AG04449 (cell line): ENCODE results near the gene ZNF486.
"Not testable (repeated sequence)": the region's sequence is repeated elsewhere in the genome, so short reads cannot be mapped to it uniquely, and the experiment has no call there.

ENCODE experiments used
- CTCF ChIA-PET: fragments of 350-600 bp; formaldehyde crosslinking; extraction: SDS; loops from one replicate; lab custom pipeline; 2021; ENCODE audit warnings: antibody characterized with exemption; lab: Yijun Ruan, JAX
- POLR2A ChIA-PET: fragments of 400-600, 350-600 bp; formaldehyde crosslinking; extraction: SDS; loops from one replicate; lab custom pipeline; 2020; ENCODE audit warnings: antibody characterized with exemption, inconsistent platforms; lab: Yijun Ruan, JAX
- DNase-seq: peaks from one replicate; pipeline ENCODE4 v3.0.0-alpha.2; 2010; ENCODE audit warnings: low read depth, low spot score
- H3K4me3 ChIP-seq: 2 replicates; pipeline ENCODE4 v1.5.1; 2011; ENCODE audit warnings: low read depth, mild to moderate bottlenecking, control low read depth, low read length
- TF ChIP-seq, protein P1 (sequence below): IDR thresholded peaks from one replicate; pipeline ENCODE4 v1.5.1; 2011; ENCODE audit warnings: mild to moderate bottlenecking, moderate library complexity, low read length, control low read depth, inconsistent platforms; ENCODE audit not compliant: insufficient read depth; ENCODE audit errors: missing control alignments

The ZNF486 gene

DNA sequence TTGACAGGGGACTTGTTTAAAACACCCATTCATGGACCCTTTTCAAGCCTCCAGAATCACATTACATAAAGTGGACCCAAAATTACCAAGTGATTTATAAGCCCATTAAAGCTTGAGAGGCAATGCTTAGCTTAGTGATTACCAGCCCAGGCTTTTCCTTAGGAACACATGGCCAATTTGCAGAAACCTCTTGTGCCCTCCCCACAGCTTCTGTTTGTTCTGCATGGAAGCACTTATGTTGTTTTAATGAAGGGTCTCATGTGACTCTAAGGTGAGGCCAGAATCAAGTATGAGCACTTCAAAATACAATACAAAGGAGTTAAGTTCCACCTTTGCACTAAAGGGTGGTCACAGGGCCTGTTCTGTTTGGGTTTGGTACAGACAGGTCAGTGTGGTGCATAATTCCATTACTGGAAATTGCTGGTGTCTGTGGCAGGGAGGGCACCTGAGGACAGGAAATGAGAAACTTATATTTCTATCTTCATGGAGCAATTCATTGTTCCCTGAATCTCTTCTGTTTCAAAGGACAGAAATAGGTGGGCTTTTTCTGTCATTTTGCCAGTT, 15.3 kb downstream of the ZNF486 start:
- H3K4me3 ChIP-seq, result no peak overlapping the region
- TF ChIP-seq, protein P1, sequence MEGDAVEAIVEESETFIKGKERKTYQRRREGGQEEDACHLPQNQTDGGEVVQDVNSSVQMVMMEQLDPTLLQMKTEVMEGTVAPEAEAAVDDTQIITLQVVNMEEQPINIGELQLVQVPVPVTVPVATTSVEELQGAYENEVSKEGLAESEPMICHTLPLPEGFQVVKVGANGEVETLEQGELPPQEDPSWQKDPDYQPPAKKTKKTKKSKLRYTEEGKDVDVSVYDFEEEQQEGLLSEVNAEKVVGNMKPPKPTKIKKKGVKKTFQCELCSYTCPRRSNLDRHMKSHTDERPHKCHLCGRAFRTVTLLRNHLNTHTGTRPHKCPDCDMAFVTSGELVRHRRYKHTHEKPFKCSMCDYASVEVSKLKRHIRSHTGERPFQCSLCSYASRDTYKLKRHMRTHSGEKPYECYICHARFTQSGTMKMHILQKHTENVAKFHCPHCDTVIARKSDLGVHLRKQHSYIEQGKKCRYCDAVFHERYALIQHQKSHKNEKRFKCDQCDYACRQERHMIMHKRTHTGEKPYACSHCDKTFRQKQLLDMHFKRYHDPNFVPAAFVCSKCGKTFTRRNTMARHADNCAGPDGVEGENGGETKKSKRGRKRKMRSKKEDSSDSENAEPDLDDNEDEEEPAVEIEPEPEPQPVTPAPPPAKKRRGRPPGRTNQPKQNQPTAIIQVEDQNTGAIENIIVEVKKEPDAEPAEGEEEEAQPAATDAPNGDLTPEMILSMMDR, result no peak
- DNase-seq, result no peak
- POLR2A ChIA-PET, result no interaction called here
- CTCF ChIA-PET, result no interaction called here

DNA sequence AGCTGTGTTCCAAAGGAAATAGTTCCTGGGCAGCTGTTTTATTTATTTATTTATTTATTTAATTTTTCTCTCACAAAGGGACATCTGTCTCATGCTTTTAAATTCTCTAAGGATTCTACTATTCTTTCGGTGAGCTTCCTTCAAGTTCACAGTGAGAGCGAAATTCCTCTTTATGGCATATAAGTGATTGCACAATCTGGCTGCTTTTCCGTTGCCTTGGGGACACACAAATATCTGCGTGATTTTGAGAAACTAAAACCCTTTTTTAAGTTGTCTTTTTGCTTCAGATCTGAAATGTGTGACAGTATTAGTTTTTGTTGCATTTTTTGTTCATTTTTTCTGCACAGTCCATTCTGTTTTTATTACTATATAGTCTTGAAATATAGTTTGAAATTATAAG, 19.2 kb downstream of the ZNF486 start:
- CTCF ChIA-PET, result no interaction called here
- TF ChIP-seq, protein P1, result no peak
- DNase-seq, result no peak
- H3K4me3 ChIP-seq, result no peak overlapping the region
- POLR2A ChIA-PET, result no interaction called here

DNA sequence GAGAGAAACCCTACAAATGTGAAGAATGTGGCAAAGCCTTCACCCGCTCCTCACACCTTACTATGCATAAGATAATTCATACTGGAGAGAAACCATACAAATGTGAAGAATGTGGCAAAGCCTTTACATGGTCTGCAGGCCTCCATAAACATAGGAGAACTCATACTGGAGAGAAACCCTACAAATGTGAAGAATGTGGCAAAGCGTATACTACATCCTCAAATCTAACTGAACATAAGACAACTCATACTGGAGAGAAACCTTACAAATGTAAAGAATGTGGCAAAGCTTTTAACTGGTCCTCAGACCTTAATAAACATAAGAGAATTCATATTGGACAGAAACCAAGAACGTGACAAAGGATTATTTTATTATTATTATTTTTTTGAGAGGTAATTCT, 30.7 kb downstream of the ZNF486 start:
- no peak for DNase-seq
- H3K4me3 ChIP-seq, result no peak overlapping the region
- TF ChIP-seq, protein P1, result no peak
- ChIA-PET POLR2A (no interaction called here), CTCF (no interaction called here)

DNA sequence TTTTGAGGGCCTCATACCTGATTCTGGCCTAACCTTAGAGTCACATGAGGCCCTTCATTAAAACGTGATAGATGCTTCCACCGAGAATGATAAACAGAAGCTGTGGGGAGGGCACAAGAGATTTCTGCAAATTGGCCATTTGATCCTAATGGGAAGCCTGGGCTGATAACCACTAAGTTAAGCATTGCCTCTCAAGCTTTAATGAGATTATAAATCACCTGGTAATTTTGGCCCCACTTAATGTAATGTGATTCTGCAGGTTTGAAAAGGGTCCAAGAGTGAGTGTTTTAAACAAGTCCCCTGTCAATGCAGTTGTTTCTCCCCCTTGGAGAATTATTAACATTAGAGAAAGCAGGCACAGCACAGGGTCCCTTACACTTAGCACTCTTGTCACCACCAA, 42.0 kb downstream of the ZNF486 start:
- H3K4me3 ChIP-seq, result no peak overlapping the region
- DNase-seq, result no peak
- ChIA-PET CTCF (no interaction called here), POLR2A (no interaction called here)
- TF ChIP-seq, protein P1, result no peak

DNA sequence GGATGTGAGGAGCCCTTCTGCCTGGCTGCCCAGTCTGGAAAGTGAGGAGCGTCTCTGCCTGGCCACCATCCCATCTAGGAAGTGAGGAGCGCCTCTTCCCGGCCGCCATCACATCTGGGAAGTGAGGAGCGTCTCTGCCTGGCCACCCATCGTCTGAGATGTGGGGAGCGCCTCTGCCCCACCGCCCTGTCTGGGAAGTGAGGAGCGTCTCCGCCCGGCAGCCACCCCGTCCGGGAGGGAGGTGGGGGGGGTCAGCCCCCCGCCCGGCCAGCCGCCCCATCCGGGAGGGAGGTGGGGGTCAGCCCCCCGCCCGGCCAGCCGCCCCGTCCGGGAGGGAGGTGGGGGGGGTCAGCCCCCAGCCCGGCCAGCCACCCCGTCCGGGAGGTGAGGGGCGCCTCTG, 47.4 kb downstream of the ZNF486 start:
- DNase-seq, CTCF ChIA-PET, H3K4me3 ChIP-seq, POLR2A ChIA-PET: not testable (repeated sequence)

DNA sequence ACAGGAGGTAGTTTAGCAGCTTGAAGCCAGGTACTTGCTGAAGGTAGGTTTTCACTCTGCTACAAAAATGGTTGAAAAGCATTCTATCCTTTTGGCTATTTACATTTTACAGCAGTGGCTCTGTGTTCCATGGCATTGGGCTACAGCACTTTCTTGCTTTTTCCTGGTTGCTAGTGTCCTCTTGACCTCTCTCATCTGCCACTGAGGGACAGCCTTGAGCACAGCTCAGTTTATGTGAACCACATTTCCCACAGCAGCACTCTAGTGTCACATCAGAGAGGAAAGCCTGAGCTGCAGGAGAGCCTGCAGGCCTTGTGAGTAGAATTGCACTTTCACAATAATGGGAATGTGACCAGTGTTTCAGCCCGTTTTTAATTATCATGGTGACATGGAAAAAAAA, 54.6 kb downstream of the ZNF486 start:
- DNase-seq, CTCF ChIA-PET, H3K4me3 ChIP-seq, POLR2A ChIA-PET: not testable (repeated sequence)

DNA sequence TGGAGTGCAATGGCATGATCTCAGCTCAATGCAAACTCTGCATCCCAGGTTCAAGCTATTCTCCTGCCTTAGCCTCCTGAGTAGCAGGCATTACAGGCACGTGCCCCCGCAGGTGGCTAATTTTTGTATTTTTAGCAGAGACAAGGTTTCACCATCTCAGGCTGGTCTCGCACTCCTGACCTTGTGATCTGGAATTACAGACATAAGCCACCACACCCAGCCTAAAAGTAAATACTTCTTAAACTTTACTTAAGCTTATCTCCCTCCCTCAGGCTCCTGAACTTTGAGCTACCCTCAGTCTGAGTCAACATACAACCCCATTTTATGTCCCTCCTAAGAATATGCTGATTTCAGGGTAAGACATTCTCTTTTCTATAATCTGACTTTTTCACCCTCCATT, 66.1 kb downstream of the ZNF486 start:
- ChIA-PET POLR2A (no interaction called here), CTCF (no interaction called here)
- DNase-seq, result no peak
- TF ChIP-seq, protein P1, result no peak
- H3K4me3 ChIP-seq, result no peak overlapping the region
